ENCODE data around the gene UFSP1. TPM values are rescaled to one million over a fixed set of nuclear protein-coding genes. Genes with fewer than 3 reads are reported as not detected.

Gene UFSP1
- total and polyA plus RNA-seq, 2 of the 13 experiments (the other 11 are each of a cell fraction or from before 2014, with no cell fraction given) = 0.65 to 3.3 TPM

DNA sequence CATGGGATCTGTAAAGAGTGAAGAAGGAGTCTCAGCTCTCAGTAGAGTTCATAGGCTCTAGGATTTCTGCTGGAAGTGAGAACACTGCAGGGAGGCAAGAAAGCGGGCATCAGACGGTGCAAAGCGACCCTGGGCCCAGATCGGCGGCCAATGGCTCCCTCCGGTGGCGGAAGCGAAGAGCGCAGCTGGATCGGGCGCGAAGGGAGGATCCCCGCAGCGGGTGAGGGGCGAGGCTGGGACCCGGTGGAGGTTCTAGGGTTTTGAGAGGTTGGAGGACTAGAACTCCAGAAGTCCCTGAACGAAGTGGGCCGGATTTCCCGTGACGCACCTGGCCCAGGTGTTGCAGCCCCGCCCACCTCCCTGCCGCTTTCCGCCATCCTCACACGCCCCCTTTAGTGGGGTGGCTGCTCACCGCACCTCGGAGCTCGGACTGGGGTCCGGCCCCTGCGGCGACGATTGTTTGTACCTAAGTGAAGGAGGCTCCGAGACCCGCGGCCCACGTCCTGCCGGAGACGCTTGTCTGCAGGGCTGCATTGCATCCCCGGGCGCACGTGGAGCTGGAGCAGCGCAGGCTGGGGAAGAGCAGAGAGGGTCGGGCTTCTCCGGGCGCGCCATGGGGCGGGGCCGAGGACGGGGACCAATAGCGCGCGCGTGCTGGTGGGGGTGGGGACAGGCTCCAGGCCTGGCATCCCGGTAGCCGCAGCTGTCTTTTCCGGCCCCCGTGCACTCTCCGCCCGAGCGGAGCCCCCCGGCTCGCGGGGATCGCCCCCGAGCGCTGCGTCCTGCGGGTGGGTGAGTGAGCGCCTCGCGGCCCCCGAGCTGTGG lies 37.3 kb downstream of the UFSP1 start, which contains the start of gene SLC12A9 (continued):
- TF ChIP-seq, protein P1, sequence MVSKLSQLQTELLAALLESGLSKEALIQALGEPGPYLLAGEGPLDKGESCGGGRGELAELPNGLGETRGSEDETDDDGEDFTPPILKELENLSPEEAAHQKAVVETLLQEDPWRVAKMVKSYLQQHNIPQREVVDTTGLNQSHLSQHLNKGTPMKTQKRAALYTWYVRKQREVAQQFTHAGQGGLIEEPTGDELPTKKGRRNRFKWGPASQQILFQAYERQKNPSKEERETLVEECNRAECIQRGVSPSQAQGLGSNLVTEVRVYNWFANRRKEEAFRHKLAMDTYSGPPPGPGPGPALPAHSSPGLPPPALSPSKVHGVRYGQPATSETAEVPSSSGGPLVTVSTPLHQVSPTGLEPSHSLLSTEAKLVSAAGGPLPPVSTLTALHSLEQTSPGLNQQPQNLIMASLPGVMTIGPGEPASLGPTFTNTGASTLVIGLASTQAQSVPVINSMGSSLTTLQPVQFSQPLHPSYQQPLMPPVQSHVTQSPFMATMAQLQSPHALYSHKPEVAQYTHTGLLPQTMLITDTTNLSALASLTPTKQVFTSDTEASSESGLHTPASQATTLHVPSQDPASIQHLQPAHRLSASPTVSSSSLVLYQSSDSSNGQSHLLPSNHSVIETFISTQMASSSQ (IDR thresholded peaks at IDR 0.05; ENCODE audit: low read depth) = no peak
- TF ChIP-seq, protein P1 (CRISPR knock-in tag; IDR thresholded peaks at IDR 0.05; ENCODE audit: borderline replicate concordance) = 0 out of 2 replicates have a peak, but pooled peaks have one; percentile 45
- TF ChIP-seq CHD4 (IDR thresholded peaks at IDR 0.05; ENCODE audit: borderline replicate concordance, low read length) (0 out of 2 replicates have a peak, but pooled peaks have one; percentile 21), FOXJ3 (CRISPR knock-in tag; IDR thresholded peaks at IDR 0.05; ENCODE audit: borderline replicate concordance) (peak; percentile 60; the same call in 1 of the 2 replicates), SAP130 (CRISPR knock-in tag; IDR thresholded peaks at IDR 0.05; ENCODE audit: low read depth) (peak; percentile 97), RBM22 (optimal IDR thresholded peaks at IDR 0.05; ENCODE audit: low read length) (no peak), STAG1 (CRISPR knock-in tag; IDR thresholded peaks at IDR 0.05) (peak; percentile 99), ZNF367 (CRISPR knock-in tag; IDR thresholded peaks at IDR 0.05; ENCODE audit: borderline replicate concordance) (no peak), BHLHE40 (IDR thresholded peaks at IDR 0.05; ENCODE audit: low read length) (peak; percentile 25), FOXA1 (IDR thresholded peaks at IDR 0.05) (no peak), FOXA1 (CRISPR knock-in tag; IDR thresholded peaks at IDR 0.05) (no peak), CBX2 (IDR thresholded peaks at IDR 0.05; ENCODE audit: low read depth, low read length) (no peak), CBX2 (CRISPR knock-in tag; IDR thresholded peaks at IDR 0.05; ENCODE audit: low read depth) (no peak), HDAC2 (CRISPR knock-in tag; IDR thresholded peaks at IDR 0.05) (0 out of 2 replicates have a peak, but pooled peaks have one; percentile 25), ZNF556 (CRISPR knock-in tag; IDR thresholded peaks at IDR 0.05; ENCODE audit: borderline replicate concordance) (0 out of 2 replicates have a peak, but pooled peaks have one; percentile 24), ZFX (CRISPR knock-in tag; IDR thresholded peaks at IDR 0.05; ENCODE audit: low read depth) (peak; percentile 43; the same call in 1 of the 2 replicates), KLF9 (CRISPR knock-in tag; IDR thresholded peaks at IDR 0.05; ENCODE audit: low read depth) (0 out of 2 replicates have a peak, but pooled peaks have one; percentile 44), ZNF747 (CRISPR knock-in tag; IDR thresholded peaks at IDR 0.05; ENCODE audit: borderline replicate concordance) (peak; percentile 58; the same call in 1 of the 2 replicates), KDM5B (CRISPR knock-in tag; IDR thresholded peaks at IDR 0.05; ENCODE audit: borderline replicate concordance) (peak; percentile 65; the same call in 1 of the 2 replicates), REPIN1 (CRISPR knock-in tag; IDR thresholded peaks at IDR 0.05; ENCODE audit: borderline replicate concordance, low read depth) (peak; percentile 66; the same call in 1 of the 2 replicates), SRSF1 (optimal IDR thresholded peaks at IDR 0.05; ENCODE audit: low read depth, low read length) (peak; percentile 82)
- TF ChIP-seq, protein P2, sequence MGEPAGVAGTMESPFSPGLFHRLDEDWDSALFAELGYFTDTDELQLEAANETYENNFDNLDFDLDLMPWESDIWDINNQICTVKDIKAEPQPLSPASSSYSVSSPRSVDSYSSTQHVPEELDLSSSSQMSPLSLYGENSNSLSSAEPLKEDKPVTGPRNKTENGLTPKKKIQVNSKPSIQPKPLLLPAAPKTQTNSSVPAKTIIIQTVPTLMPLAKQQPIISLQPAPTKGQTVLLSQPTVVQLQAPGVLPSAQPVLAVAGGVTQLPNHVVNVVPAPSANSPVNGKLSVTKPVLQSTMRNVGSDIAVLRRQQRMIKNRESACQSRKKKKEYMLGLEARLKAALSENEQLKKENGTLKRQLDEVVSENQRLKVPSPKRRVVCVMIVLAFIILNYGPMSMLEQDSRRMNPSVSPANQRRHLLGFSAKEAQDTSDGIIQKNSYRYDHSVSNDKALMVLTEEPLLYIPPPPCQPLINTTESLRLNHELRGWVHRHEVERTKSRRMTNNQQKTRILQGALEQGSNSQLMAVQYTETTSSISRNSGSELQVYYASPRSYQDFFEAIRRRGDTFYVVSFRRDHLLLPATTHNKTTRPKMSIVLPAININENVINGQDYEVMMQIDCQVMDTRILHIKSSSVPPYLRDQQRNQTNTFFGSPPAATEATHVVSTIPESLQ (CRISPR knock-in tag; conservative IDR thresholded peaks at IDR 0.05) = no peak
- TF ChIP-seq, protein P3, sequence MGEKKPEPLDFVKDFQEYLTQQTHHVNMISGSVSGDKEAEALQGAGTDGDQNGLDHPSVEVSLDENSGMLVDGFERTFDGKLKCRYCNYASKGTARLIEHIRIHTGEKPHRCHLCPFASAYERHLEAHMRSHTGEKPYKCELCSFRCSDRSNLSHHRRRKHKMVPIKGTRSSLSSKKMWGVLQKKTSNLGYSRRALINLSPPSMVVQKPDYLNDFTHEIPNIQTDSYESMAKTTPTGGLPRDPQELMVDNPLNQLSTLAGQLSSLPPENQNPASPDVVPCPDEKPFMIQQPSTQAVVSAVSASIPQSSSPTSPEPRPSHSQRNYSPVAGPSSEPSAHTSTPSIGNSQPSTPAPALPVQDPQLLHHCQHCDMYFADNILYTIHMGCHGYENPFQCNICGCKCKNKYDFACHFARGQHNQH (CRISPR knock-in tag; IDR thresholded peaks at IDR 0.05) = no peak

All from HepG2 (cell line).